HepG2 (cell line): ENCODE results near the gene ADAM15. TPM values are rescaled to one million over a fixed set of nuclear protein-coding genes. Genes with fewer than 3 reads are reported as not detected.
A peak's percentile ranks its signal among the peaks of the same experiment; 100 is the strongest.

Experiments used
- CREM ChIP-seq, 2 experiments: sonication (generic) in 1 of 2; formaldehyde crosslinking in 1 of 2; IDR thresholded peaks; 2 replicates each; pipeline versions ENCODE4 v1.4.0 to v1.6.1; 2016 to 2020; ENCODE audit warnings: antibody characterized with exemption in 1 of 2, mild to moderate bottlenecking in 1 of 2, missing genetic modification reagents in 1 of 2
- GABPA ChIP-seq, 2 experiments: IDR thresholded peaks; 2 replicates each; pipeline ENCODE4 v1.6.1; 2011 to 2016; ENCODE audit warnings: low read depth in 2 of 2, low read length in 1 of 2, missing biosample characterization in 1 of 2, missing genetic modification characterization in 1 of 2
- HCFC1 ChIP-seq: fragments of 150-350 bp; IDR thresholded peaks from 2 replicates; pipeline ENCODE4 v1.6.1; 2014; ENCODE audit warnings: low read depth, low read length
- MAFK ChIP-seq, 2 experiments: IDR thresholded peaks in 1 of 2; conservative IDR thresholded peaks in 1 of 2; 2 replicates each; pipeline ENCODE4 v1.6.1; 2011; ENCODE audit warnings: improper control_type of control experiment in 2 of 2, low read length in 2 of 2
- NR2C2 ChIP-seq: sonication (generic); formaldehyde crosslinking; IDR thresholded peaks from 2 replicates; pipeline ENCODE4 v1.4.0; 2020; ENCODE audit warnings: missing genetic modification reagents, mild to moderate bottlenecking, moderate library complexity, borderline replicate concordance
- RCOR2 ChIP-seq: IDR thresholded peaks from 2 replicates; pipeline ENCODE4 v1.6.1; 2016; ENCODE audit warnings: missing biosample characterization, missing genetic modification reagents
- SUZ12 ChIP-seq: fragments of 150-350 bp; IDR thresholded peaks from 2 replicates; pipeline ENCODE4 v1.6.1; 2014; ENCODE audit warnings: low read depth, low read length
- THAP11 ChIP-seq: IDR thresholded peaks from 2 replicates; pipeline ENCODE4 v1.6.1; 2016; ENCODE audit warnings: missing biosample characterization, missing genetic modification reagents
- ZBTB21 ChIP-seq: sonication (generic); formaldehyde crosslinking; IDR thresholded peaks from 2 replicates; pipeline ENCODE4 v1.4.0; 2020; ENCODE audit warnings: missing genetic modification reagents
- ZNF101 ChIP-seq: sonication (generic); formaldehyde crosslinking; IDR thresholded peaks from 2 replicates; pipeline ENCODE4 v1.4.0; 2020; ENCODE audit warnings: mild to moderate bottlenecking, low read depth, missing genetic modification reagents, borderline replicate concordance
- ZNF143 ChIP-seq: sonication (generic); formaldehyde crosslinking; IDR thresholded peaks from 2 replicates; pipeline ENCODE4 v1.4.0; 2020; ENCODE audit warnings: missing genetic modification reagents
- ZNF609 ChIP-seq: sonication (generic); formaldehyde crosslinking; IDR thresholded peaks from 2 replicates; pipeline ENCODE4 v1.4.0; 2020; ENCODE audit warnings: mild to moderate bottlenecking, missing genetic modification reagents, borderline replicate concordance
- ZNF841 ChIP-seq: sonication (generic); formaldehyde crosslinking; IDR thresholded peaks from 2 replicates; pipeline ENCODE4 v1.8.1; 2023; ENCODE audit warnings: missing genetic modification reagents, borderline replicate concordance
- polyA plus RNA-seq, 8 experiments: library from polyadenylated mRNA; depleted of rRNA in 3 of 8; stranded (reverse) in 7 of 8; unstranded in 1 of 8; fragments of >200 nt; fragmentation: Illumina TruSeq in 4 of 8; extraction: Trizol in 4 of 8; gene quantifications; 2 replicates each; pipeline versions ENCODE4 v1.2.1 to v1.2.3, GENCODE V29; 2011 to 2016; ENCODE audit warnings: low read depth in 4 of 8, missing spikeins in 1 of 8, mixed read lengths in 1 of 8; ENCODE audit not compliant: insufficient read depth in 1 of 8
- total RNA-seq, 5 experiments: library from RNA; depleted of rRNA; stranded (reverse); fragments of >200 nt; fragmentation: Illumina TruSeq; extraction: Trizol; gene quantifications; 2 replicates each; pipeline ENCODE4 v1.2.3, GENCODE V29; 2016; ENCODE audit warnings: low read depth in 1 of 5
- TF ChIP-seq, protein P1 (sequence below): sonication (generic); formaldehyde crosslinking; IDR thresholded peaks from 2 replicates; pipeline ENCODE4 v1.8.0; 2022; ENCODE audit warnings: low read depth, missing genetic modification reagents
- TF ChIP-seq, protein P2 (sequence below): sonication (generic); formaldehyde crosslinking; IDR thresholded peaks from 2 replicates; pipeline ENCODE4 v1.4.0; 2020; ENCODE audit warnings: mild to moderate bottlenecking, low read depth, missing genetic modification reagents

The ADAM15 gene
- total and polyA plus RNA-seq, 2 of the 13 experiments (the other 11 are each of a cell fraction or from before 2014, with no cell fraction given), result 17.9 to 25.6 TPM

DNA sequence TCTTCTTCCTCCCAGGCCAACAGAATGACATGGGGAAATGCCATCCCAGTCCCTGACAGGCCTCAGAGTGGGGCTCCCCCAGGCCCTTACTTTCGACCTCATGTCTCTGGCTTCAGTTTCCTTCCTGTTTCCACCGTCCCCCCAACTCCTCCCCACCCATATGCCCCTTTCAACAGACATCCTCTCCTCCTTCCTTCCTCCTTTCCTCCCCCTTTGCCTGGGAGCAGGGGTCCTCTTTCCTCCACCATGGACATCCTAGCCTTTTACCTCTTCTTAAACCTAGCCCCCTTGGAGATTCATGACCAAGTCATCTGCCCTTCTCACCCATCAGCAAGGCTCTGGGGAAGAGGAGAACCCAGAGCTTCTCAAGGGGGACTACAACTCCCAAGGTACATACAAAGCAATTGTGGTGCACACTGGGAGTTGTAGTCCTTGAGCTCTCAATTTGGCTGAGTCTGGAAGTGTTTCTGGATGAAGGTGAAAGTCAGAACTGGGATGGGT, 44.5 kb upstream of the ADAM15 start (continued):
- TF ChIP-seq, protein P1, sequence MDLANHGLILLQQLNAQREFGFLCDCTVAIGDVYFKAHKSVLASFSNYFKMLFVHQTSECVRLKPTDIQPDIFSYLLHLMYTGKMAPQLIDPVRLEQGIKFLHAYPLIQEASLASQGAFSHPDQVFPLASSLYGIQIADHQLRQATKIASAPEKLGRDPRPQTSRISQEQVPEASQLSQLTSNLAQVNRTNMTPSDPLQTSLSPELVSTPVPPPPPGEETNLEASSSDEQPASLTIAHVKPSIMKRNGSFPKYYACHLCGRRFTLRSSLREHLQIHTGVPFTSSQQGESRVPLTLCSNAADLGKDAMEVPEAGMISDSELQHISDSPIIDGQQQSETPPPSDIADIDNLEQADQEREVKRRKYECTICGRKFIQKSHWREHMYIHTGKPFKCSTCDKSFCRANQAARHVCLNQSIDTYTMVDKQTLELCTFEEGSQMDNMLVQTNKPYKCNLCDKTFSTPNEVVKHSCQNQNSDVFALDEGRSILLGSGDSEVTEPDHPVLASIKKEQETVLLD (CRISPR knock-in tag), result no peak
- no peak for TF ChIP-seq ZNF101
- TF ChIP-seq ZNF841 (CRISPR knock-in tag), result no peak
- peak; percentile 23; the same call in 1 of the 2 replicates for TF ChIP-seq NR2C2 (CRISPR knock-in tag)
- TF ChIP-seq ZBTB21 (CRISPR knock-in tag), result no peak
- TF ChIP-seq ZNF609, result no peak
- TF ChIP-seq THAP11 (CRISPR knock-in tag), result peak; percentile 96
- peak; percentile 72 for TF ChIP-seq HCFC1
- TF ChIP-seq SUZ12, result peak; percentile 33; the same call in 1 of the 2 replicates
- peak; percentile 72; the same call in 1 of the 2 replicates for TF ChIP-seq CREM (IDR thresholded peaks at IDR 0.05)
- TF ChIP-seq CREM (CRISPR knock-in tag; IDR thresholded peaks at IDR 0.05), result no peak
- no peak for TF ChIP-seq RCOR2 (CRISPR knock-in tag)
- TF ChIP-seq GABPA (IDR thresholded peaks at IDR 0.05; ENCODE audit: low read depth, low read length), result no peak
- peak; percentile 60 for TF ChIP-seq GABPA (CRISPR knock-in tag; IDR thresholded peaks at IDR 0.05; ENCODE audit: low read depth)
- peak; percentile 89 for TF ChIP-seq ZNF143 (CRISPR knock-in tag)
- no peak for TF ChIP-seq MAFK (conservative IDR thresholded peaks at IDR 0.05 in 1 of 2, IDR thresholded peaks at IDR 0.05 in 1 of 2; ENCODE audit: low read length in 2 of 2)
- TF ChIP-seq, protein P2, sequence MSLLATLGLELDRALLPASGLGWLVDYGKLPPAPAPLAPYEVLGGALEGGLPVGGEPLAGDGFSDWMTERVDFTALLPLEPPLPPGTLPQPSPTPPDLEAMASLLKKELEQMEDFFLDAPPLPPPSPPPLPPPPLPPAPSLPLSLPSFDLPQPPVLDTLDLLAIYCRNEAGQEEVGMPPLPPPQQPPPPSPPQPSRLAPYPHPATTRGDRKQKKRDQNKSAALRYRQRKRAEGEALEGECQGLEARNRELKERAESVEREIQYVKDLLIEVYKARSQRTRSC (CRISPR knock-in tag), result no peak
- TF ChIP-seq, all 625 proteins: peak for 8
